HepG2 (cell line): ENCODE data around the gene VGLL4. TPM values are rescaled to one million over a fixed set of nuclear protein-coding genes. Genes with fewer than 3 reads are reported as not detected.

ENCODE experiments used
- BCL3 ChIP-seq: sonication (generic); formaldehyde crosslinking; IDR thresholded peaks from 2 replicates; pipeline ENCODE4 v1.5.1; 2020; ENCODE audit warnings: mild to moderate bottlenecking, missing genetic modification reagents, moderate library complexity
- HNRNPL ChIP-seq: fragments of 200-400 bp; formaldehyde crosslinking; IDR thresholded peaks from 2 replicates; pipeline ENCODE4 v1.6.1; 2017; ENCODE audit warnings: mild to moderate bottlenecking, low read depth, low read length
- NR2F1 ChIP-seq, 2 experiments: fragments of 450-650 bp in 1 of 2; formaldehyde crosslinking in 1 of 2; IDR thresholded peaks; 2 replicates each; pipeline versions ENCODE4 v1.5.0 to v1.6.1; 2016 to 2020; ENCODE audit warnings: mild to moderate bottlenecking in 1 of 2, missing compliant biosample characterization in 1 of 2, missing genetic modification reagents in 1 of 2, moderate library complexity in 1 of 2
- ZBTB40 ChIP-seq, 2 experiments: fragments of 450-650 bp in 1 of 2; sonication (generic) in 1 of 2; formaldehyde crosslinking in 1 of 2; IDR thresholded peaks; 2 replicates each; pipeline versions ENCODE4 v1.6.1 to v1.8.0; 2016 to 2022; ENCODE audit warnings: antibody characterized with exemption in 1 of 2, mild to moderate bottlenecking in 1 of 2, missing genetic modification reagents in 1 of 2
- ZNF329 ChIP-seq: sonication (generic); formaldehyde crosslinking; IDR thresholded peaks from 2 replicates; pipeline ENCODE4 v1.9.0; 2021; ENCODE audit warnings: low read depth, mild to moderate bottlenecking, missing genetic modification reagents
- ZNF335 ChIP-seq: sonication (generic); formaldehyde crosslinking; IDR thresholded peaks from 2 replicates; pipeline ENCODE4 v1.4.0; 2020; ENCODE audit warnings: missing genetic modification reagents
- ZNF629 ChIP-seq: sonication (generic); formaldehyde crosslinking; conservative IDR thresholded peaks from 2 replicates; pipeline ENCODE4 v1.5.0; 2020; ENCODE audit warnings: missing genetic modification reagents
- polyA plus RNA-seq, 8 experiments: library from polyadenylated mRNA; depleted of rRNA in 3 of 8; stranded (reverse) in 7 of 8; unstranded in 1 of 8; fragments of >200 nt; fragmentation: Illumina TruSeq in 4 of 8; extraction: Trizol in 4 of 8; gene quantifications; 2 replicates each; pipeline versions ENCODE4 v1.2.1 to v1.2.3, GENCODE V29; 2011 to 2016; ENCODE audit warnings: low read depth in 4 of 8, missing spikeins in 1 of 8, mixed read lengths in 1 of 8; ENCODE audit not compliant: insufficient read depth in 1 of 8
- total RNA-seq, 5 experiments: library from RNA; depleted of rRNA; stranded (reverse); fragments of >200 nt; fragmentation: Illumina TruSeq; extraction: Trizol; gene quantifications; 2 replicates each; pipeline ENCODE4 v1.2.3, GENCODE V29; 2016; ENCODE audit warnings: low read depth in 1 of 5
- TF ChIP-seq, protein P1 (sequence below): IDR thresholded peaks from 2 replicates; pipeline ENCODE4 v1.6.1; 2016; ENCODE audit warnings: low read depth

VGLL4 gene
- total and polyA plus RNA-seq, 2 of the 13 experiments (the other 11 are each of a cell fraction or from before 2014, with no cell fraction given): 23.2 to 39.0 TPM

GRCh38 chr3:11622586-11623550 is 20.8 kb downstream of the VGLL4 start (continued):
- no peak for TF ChIP-seq ZBTB40 (IDR thresholded peaks at IDR 0.05)
- peak; percentile 31; the same call in 1 of the 2 replicates for TF ChIP-seq ZBTB40 (CRISPR knock-in tag; IDR thresholded peaks at IDR 0.05)
- TF ChIP-seq ZNF335 (CRISPR knock-in tag): peak; percentile 57; the same call in 1 of the 2 replicates
- no peak for TF ChIP-seq ZNF329 (CRISPR knock-in tag)
- no peak for TF ChIP-seq ZNF629
- TF ChIP-seq, protein P1, sequence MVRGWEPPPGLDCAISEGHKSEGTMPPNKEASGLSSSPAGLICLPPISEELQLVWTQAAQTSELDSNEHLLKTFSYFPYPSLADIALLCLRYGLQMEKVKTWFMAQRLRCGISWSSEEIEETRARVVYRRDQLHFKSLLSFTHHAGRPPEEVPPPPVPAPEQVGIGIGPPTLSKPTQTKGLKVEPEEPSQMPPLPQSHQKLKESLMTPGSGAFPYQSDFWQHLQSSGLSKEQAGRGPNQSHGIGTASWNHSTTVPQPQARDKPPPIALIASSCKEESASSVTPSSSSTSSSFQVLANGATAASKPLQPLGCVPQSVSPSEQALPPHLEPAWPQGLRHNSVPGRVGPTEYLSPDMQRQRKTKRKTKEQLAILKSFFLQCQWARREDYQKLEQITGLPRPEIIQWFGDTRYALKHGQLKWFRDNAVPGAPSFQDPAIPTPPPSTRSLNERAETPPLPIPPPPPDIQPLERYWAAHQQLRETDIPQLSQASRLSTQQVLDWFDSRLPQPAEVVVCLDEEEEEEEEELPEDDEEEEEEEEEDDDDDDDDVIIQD (CRISPR knock-in tag): peak; percentile 98
- no peak for TF ChIP-seq HNRNPL
- TF ChIP-seq NR2F1 (CRISPR knock-in tag; IDR thresholded peaks at IDR 0.05): 0 out of 4 replicates have a peak, but pooled peaks of 1 of the 2 experiments have one; percentile 25
- no peak for TF ChIP-seq BCL3 (CRISPR knock-in tag)
